ENCODE data around the gene MTX2. TPM values are rescaled to one million over a fixed set of nuclear protein-coding genes. Genes with fewer than 3 reads are reported as not detected.

Gene MTX2
- total RNA-seq (100 to 1,000 TPM in 2 of 5 donors, 10 to 100 TPM in 3; 12.2 to 150 (median 22.4) TPM), polyA plus RNA-seq (10 to 100 TPM; 36.2 to 47.9 (median 38.0) TPM)
- long read RNA-seq, donor 1, transcript MTX2-201 (10 exons, 1,364 nt): major isoform, 10 of 11 reads
- long read RNA-seq, donor 1, partial matches to known transcripts: 0 of 11 reads
- long read RNA-seq, donor 1, other reads (novel, unspliced or antisense): 0 of 11 reads
- long read RNA-seq, donor 2, transcript MTX2-201 (10 exons, 1,364 nt): major isoform, 11 of 11 reads
- long read RNA-seq, donor 2, partial matches to known transcripts: 0 of 11 reads
- long read RNA-seq, donor 2, other reads (novel, unspliced or antisense): 0 of 11 reads
- long read RNA-seq, donor 3, transcript MTX2-201 (10 exons, 1,364 nt): major isoform, 8 of 8 reads
- long read RNA-seq, donor 3, partial matches to known transcripts: 0 of 8 reads
- long read RNA-seq, donor 3, other reads (novel, unspliced or antisense): 0 of 8 reads
- long read RNA-seq, donor 4: 0 reads
- long read RNA-seq, donor 5, transcript MTX2-201 (10 exons, 1,364 nt): major isoform, 18 of 19 reads
- long read RNA-seq, donor 5, partial matches to known transcripts: 0 of 19 reads
- long read RNA-seq, donor 5, other reads (novel, unspliced or antisense): 0 of 19 reads
- long read RNA-seq, donor 6: 0 reads
- long read RNA-seq, donor 7, transcript MTX2-201 (10 exons, 1,364 nt): major isoform, 13 of 18 reads
- long read RNA-seq, donor 7, partial matches to known transcripts: 5 of 18 reads
- long read RNA-seq, donor 7, other reads (novel, unspliced or antisense): 0 of 18 reads
- long read RNA-seq, donor 8, transcript MTX2-201 (10 exons, 1,364 nt): major isoform, 17 of 26 reads
- long read RNA-seq, donor 8, partial matches to known transcripts: 5 of 26 reads
- long read RNA-seq, donor 8, other reads (novel, unspliced or antisense): 0 of 26 reads
- long read RNA-seq, donor 9, transcript MTX2-201 (10 exons, 1,364 nt): major isoform, 11 of 12 reads
- long read RNA-seq, donor 9, partial matches to known transcripts: 0 of 12 reads
- long read RNA-seq, donor 9, other reads (novel, unspliced or antisense): 0 of 12 reads
- long read RNA-seq, donor 10, transcript MTX2-201 (10 exons, 1,364 nt): major isoform, 8 of 8 reads
- long read RNA-seq, donor 10, partial matches to known transcripts: 0 of 8 reads
- long read RNA-seq, donor 10, other reads (novel, unspliced or antisense): 0 of 8 reads

GRCh38 chr2:176269319-176270099 is at the start of gene MTX2:
MTX2 (plus strand) TSS chr2:176269442; CDS start chr2:176269630, 188 bp downstream.
- TF ChIP-seq CTCF (IDR thresholded peaks at IDR 0.05) (peak in 2 of 7 experiments; percentile 6 to 33), POLR2AphosphoS5 (IDR thresholded peaks at IDR 0.05) (peak in 2 of 3 donors; percentile 77 to 80), EP300 (IDR thresholded peaks at IDR 0.05) (no peak), POLR2A (IDR thresholded peaks at IDR 0.05) (peak in 1 of 4 donors; percentile 56)
- 0 to 1% (median 0%) methylated on average over 26 to 58 of the region's 58 CpGs for WGBS, 5 donors
- H3K27me3 ChIP-seq: peaks cover 0 to 7% (median 0%) of the 10 kb centered on the region in 3 donors
- H3K9me3 ChIP-seq: no peaks in the 10 kb centered on the region
- H3K4me3 ChIP-seq: peak within 1 kb of the TSS; percentile 57 to 86 (median 73)
- peaks cover 0 to 34% (median 13%) of the 10 kb centered on the region in 4 donors for H3K4me1 ChIP-seq
- peak; percentile 78 to 95 for DNase-seq
- intact Hi-C loops (cut with DNase I; ENCODE audit: low total_unique reads): no loop called here
- no peaks in the 10 kb centered on the region for H3K36me3 ChIP-seq
- peak within 1 kb of the TSS; percentile 88 to 92 (median 91) for H3K27ac ChIP-seq

- H3K9me3 ChIP-seq: peaks cover 0 to 3% (median 0%) of the 10 kb centered on the region in 4 donors
- H3K4me3 ChIP-seq: no peak overlapping the region
- no peaks in the 10 kb centered on the region for H3K36me3 ChIP-seq
- intact Hi-C loops (cut with DNase I; ENCODE audit: low total_unique reads): no loop called here
- TF ChIP-seq POLR2A (IDR thresholded peaks at IDR 0.05): no peak
- no peaks in the 10 kb centered on the region for H3K4me1 ChIP-seq
- peaks cover 0 to 38% (median 13%) of the 10 kb centered on the region in 3 donors for H3K27me3 ChIP-seq
- no peak for DNase-seq
- WGBS, 5 donors: 76 to 92% (median 79%) methylated on average over 2 of the region's 2 CpGs
- no peak overlapping the region for H3K27ac ChIP-seq
Observed at GRCh38 chr2:176227874-176228273, 41.4 kb upstream of the MTX2 start.

- Histone ChIP-seq H3K4me3 (no peak overlapping the region), H3K27ac (no peak overlapping the region), H3K4me1 (no peaks in the 10 kb centered on the region), H3K36me3 (no peaks in the 10 kb centered on the region), H3K9me3 (no peaks in the 10 kb centered on the region), H3K27me3 (peaks cover 0 to 35% (median 0%) of the 10 kb centered on the region in 3 donors)
- intact Hi-C loops (cut with DNase I; ENCODE audit: low total_unique reads): no loop called here
- 40 to 67% (median 53%) methylated on average over 2 of the region's 2 CpGs for WGBS, 5 donors
- no peak for DNase-seq
- TF ChIP-seq POLR2A (IDR thresholded peaks at IDR 0.05) (no peak), POLR2AphosphoS5 (IDR thresholded peaks at IDR 0.05) (no peak), CTCF (IDR thresholded peaks at IDR 0.05) (no peak), EP300 (IDR thresholded peaks at IDR 0.05) (no peak)
Observed at GRCh38 chr2:176234156-176234555, 35.1 kb upstream of the MTX2 start.

- H3K4me1 ChIP-seq: no peaks in the 10 kb centered on the region
- no peak for DNase-seq
- peaks cover 0 to 32% (median 0%) of the 10 kb centered on the region in 3 donors for H3K27me3 ChIP-seq
- H3K9me3 ChIP-seq: no peaks in the 10 kb centered on the region
- no peak overlapping the region for H3K27ac ChIP-seq
- H3K4me3 ChIP-seq: no peak overlapping the region
- 33 to 47% (median 35%) methylated on average over 1 of the region's 1 CpG for WGBS, 5 donors
- TF ChIP-seq EP300 (IDR thresholded peaks at IDR 0.05) (no peak), POLR2AphosphoS5 (IDR thresholded peaks at IDR 0.05) (no peak), CTCF (IDR thresholded peaks at IDR 0.05) (no peak), POLR2A (IDR thresholded peaks at IDR 0.05) (no peak)
- intact Hi-C loops (cut with DNase I; ENCODE audit: low total_unique reads): no loop called here
- no peaks in the 10 kb centered on the region for H3K36me3 ChIP-seq
Observed at GRCh38 chr2:176234940-176235339, 34.3 kb upstream of the MTX2 start.

Data from stomach (tissue), 19 donors.